ENCODE measurements around the gene CITED2.

Gene CITED2

DNA sequence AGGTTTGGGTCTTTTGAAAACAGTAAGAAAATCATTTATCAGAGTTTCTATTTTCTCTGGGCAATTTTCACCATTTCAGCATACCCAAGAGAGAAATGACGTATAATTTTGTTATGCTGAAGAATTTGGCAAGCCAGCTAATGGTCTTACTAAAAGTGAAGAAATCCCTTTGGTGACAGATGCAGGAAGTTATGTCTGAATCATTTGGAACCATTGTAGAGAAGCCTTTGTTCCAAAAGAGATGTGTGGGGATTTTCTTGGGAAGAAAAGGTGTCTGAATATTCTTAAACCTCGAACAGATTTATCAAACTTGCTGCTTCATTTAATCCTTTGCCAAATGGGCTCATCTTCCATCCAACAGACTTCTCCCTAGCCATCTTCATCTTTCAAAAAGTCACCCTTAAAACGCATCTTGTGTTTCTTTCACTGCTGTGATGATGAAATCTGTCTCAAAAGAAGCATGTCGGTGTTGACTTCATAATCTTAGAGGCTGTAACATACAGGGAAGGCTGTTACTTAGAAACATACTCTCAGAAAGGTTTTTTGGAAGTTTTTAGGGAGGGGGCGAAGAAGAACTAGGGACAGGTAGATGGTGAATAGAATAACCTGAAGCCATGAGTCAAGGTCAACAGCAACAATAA, 39.5 kb downstream of the CITED2 start:
- POLR2A ChIA-PET = interaction anchor here (1.1 to 1.2 kb wide), 2 partner anchors 22 to 117 kb away, joined by 3 read pairs; no protein-coding TSS in a partner anchor

DNA sequence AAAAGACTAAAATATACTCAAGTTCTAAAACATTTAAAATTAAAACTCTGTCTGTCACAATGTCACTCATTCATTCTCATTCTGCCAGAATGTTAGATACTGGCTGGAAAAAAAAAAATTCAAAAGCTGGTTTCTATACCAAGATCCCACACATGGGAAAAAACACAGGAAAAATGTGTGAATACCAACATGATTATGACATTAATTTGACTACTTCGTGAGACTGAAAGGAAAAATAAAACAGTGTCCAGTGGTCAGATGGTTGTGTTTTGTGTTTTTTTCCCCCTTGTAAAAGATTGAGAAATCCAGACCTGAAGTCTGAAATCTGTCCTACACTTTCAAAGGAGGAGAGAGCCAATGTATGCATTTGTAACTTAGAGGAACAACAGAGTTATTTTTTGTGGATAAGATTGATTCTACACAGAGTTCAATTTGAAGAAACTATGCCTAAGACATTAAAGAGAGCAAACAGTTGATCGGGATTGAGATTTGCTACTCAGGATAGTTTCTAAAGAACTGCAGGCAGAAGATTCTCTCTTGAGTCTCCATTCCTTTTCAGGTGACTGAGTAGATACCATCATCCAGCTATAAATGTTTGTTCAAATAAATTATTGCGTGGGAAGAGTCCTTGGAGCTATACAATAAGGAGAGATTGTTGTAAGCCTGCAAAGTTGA, 43.5 kb downstream of the CITED2 start:
- no peaks in the 10 kb centered on the region for H3K9me3 ChIP-seq (ENCODE audit: control insufficient read depth, insufficient read depth, low read depth, low read length)
- H3K36me3 ChIP-seq (ENCODE audit: control insufficient read depth in 2 of 2, insufficient read depth in 1 of 2, low read length in 2 of 2) = no peaks in the 10 kb centered on the region
- TF ChIP-seq ZNF585B (tag by site-specific recombination; IDR thresholded peaks at IDR 0.05) = no peak
- no peak for TF ChIP-seq ZSCAN23 (tag by site-specific recombination; IDR thresholded peaks at IDR 0.05)
- TF ChIP-seq KLF8 (tag by site-specific recombination; IDR thresholded peaks at IDR 0.05) = no peak
- no peak for TF ChIP-seq BCL11B (tag by site-specific recombination; IDR thresholded peaks at IDR 0.05; ENCODE audit: low read depth)
- TF ChIP-seq, protein P1, sequence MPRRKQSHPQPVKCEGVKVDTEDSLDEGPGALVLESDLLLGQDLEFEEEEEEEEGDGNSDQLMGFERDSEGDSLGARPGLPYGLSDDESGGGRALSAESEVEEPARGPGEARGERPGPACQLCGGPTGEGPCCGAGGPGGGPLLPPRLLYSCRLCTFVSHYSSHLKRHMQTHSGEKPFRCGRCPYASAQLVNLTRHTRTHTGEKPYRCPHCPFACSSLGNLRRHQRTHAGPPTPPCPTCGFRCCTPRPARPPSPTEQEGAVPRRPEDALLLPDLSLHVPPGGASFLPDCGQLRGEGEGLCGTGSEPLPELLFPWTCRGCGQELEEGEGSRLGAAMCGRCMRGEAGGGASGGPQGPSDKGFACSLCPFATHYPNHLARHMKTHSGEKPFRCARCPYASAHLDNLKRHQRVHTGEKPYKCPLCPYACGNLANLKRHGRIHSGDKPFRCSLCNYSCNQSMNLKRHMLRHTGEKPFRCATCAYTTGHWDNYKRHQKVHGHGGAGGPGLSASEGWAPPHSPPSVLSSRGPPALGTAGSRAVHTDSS (tag by site-specific recombination; IDR thresholded peaks at IDR 0.05) = no peak
- no peak for TF ChIP-seq ZNF600 (tag by site-specific recombination; IDR thresholded peaks at IDR 0.05)
- TF ChIP-seq ZNF610 (tag by site-specific recombination; IDR thresholded peaks at IDR 0.05; ENCODE audit: borderline replicate concordance) = no peak
- no peak for TF ChIP-seq IKZF3 (tag by site-specific recombination; IDR thresholded peaks at IDR 0.05)
- no peak for TF ChIP-seq ZNF416 (tag by site-specific recombination; IDR thresholded peaks at IDR 0.05)
- no peak for TF ChIP-seq ZNF792 (tag by site-specific recombination; IDR thresholded peaks at IDR 0.05)
- no peak overlapping the region for H3K27ac ChIP-seq (ENCODE audit: extremely low read depth, low read depth, low read length)
- ChIA-PET CTCF (interaction anchor here (0.6 kb wide), 1 partner anchor 694 kb away, joined by 3 read pairs; no protein-coding TSS in a partner anchor), POLR2A (no interaction called here)
- no peaks in the 10 kb centered on the region for H3K4me1 ChIP-seq (ENCODE audit: control insufficient read depth, insufficient read depth, low read length)
- H3K4me3 ChIP-seq (ENCODE audit: low read depth, low read length) = no peak overlapping the region

More for the DNA sequence above, 39.5 kb downstream of the CITED2 start:
- H3K4me3 ChIP-seq (ENCODE audit: low read depth, low read length) = no peak overlapping the region
- no peaks in the 10 kb centered on the region for H3K4me1 ChIP-seq (ENCODE audit: control insufficient read depth, insufficient read depth, low read length)
- CTCF ChIA-PET = interaction anchor here (0.7 kb wide), 1 partner anchor 179 kb away, joined by 5 read pairs; no protein-coding TSS in a partner anchor
- TF ChIP-seq ZNF10 (tag by site-specific recombination; IDR thresholded peaks at IDR 0.05) (no peak), OVOL3 (tag by site-specific recombination; IDR thresholded peaks at IDR 0.05) (no peak), ZNF114 (tag by site-specific recombination; IDR thresholded peaks at IDR 0.05) (no peak)
- no peaks in the 10 kb centered on the region for H3K36me3 ChIP-seq (ENCODE audit: control insufficient read depth in 2 of 2, insufficient read depth in 1 of 2, low read length in 2 of 2)
- no peak overlapping the region for H3K27ac ChIP-seq (ENCODE audit: extremely low read depth, low read depth, low read length)
- no peaks in the 10 kb centered on the region for H3K9me3 ChIP-seq (ENCODE audit: control insufficient read depth, insufficient read depth, low read depth, low read length)

DNA sequence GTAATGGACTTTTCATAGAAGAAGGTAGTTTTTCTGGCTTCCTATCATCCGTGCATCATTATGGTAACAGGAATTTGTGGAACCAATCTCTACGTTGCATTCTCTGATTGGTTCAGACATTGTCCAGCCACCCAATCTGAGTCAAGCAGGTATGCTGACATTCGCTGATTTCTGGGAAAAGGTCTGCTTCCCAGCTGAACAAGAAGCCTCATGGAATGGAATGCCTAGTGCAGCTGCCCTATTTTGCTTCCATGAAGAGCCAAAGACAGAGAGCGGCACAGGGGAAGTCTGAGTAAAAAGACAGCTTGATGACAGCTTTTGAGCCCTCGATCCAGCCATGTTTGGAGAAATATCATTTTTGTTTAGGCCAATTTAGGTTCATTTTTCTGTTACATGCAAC, 44.1 kb downstream of the CITED2 start:
- CTCF ChIA-PET = interaction anchor here (0.6 to 1.3 kb wide), 2 partner anchors 80 to 694 kb away, joined by 3 read pairs; no protein-coding TSS in a partner anchor
- H3K4me3 ChIP-seq (ENCODE audit: low read depth, low read length) = no peak overlapping the region
- POLR2A ChIA-PET = no interaction called here
- no peaks in the 10 kb centered on the region for H3K9me3 ChIP-seq (ENCODE audit: control insufficient read depth, insufficient read depth, low read depth, low read length)
- no peaks in the 10 kb centered on the region for H3K4me1 ChIP-seq (ENCODE audit: control insufficient read depth, insufficient read depth, low read length)
- H3K27ac ChIP-seq (ENCODE audit: extremely low read depth, low read depth, low read length) = no peak overlapping the region
- no peak for TF ChIP-seq ZNF670 (tag by site-specific recombination; IDR thresholded peaks at IDR 0.05; ENCODE audit: low read depth)
- TF ChIP-seq ZNF830 (tag by site-specific recombination; IDR thresholded peaks at IDR 0.05; ENCODE audit: low read depth) = no peak
- TF ChIP-seq ZNF544 (tag by site-specific recombination; IDR thresholded peaks at IDR 0.05) = no peak
- TF ChIP-seq, protein P2, sequence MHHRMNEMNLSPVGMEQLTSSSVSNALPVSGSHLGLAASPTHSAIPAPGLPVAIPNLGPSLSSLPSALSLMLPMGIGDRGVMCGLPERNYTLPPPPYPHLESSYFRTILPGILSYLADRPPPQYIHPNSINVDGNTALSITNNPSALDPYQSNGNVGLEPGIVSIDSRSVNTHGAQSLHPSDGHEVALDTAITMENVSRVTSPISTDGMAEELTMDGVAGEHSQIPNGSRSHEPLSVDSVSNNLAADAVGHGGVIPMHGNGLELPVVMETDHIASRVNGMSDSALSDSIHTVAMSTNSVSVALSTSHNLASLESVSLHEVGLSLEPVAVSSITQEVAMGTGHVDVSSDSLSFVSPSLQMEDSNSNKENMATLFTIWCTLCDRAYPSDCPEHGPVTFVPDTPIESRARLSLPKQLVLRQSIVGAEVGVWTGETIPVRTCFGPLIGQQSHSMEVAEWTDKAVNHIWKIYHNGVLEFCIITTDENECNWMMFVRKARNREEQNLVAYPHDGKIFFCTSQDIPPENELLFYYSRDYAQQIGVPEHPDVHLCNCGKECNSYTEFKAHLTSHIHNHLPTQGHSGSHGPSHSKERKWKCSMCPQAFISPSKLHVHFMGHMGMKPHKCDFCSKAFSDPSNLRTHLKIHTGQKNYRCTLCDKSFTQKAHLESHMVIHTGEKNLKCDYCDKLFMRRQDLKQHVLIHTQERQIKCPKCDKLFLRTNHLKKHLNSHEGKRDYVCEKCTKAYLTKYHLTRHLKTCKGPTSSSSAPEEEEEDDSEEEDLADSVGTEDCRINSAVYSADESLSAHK (tag by site-specific recombination; IDR thresholded peaks at IDR 0.05) = no peak
- TF ChIP-seq SP2 (tag by site-specific recombination; IDR thresholded peaks at IDR 0.05) = no peak
- H3K36me3 ChIP-seq (ENCODE audit: control insufficient read depth in 2 of 2, insufficient read depth in 1 of 2, low read length in 2 of 2) = no peaks in the 10 kb centered on the region
